HCT116 (cell line): ENCODE measurements around the gene FSHR. TPM values are rescaled to one million over a fixed set of nuclear protein-coding genes. Genes with fewer than 3 reads are reported as not detected.

ENCODE experiments used
- ATAC-seq: fragments of 200-7000 bp; cut with Tn5 transposase; 2 replicates; pipeline ENCODE4 v1.9.1; 2020; ENCODE audit warnings: mild to moderate bottlenecking, moderate library complexity
- BruUV-seq: library from RNA; stranded (reverse); fragments of 400-500 nt; replicated peaks from 2 replicates; lab custom pipeline; 2021; lab: Mats Ljungman, UMichigan
- CTCF ChIA-PET: fragments of 300-600 bp; sonication (Branson Sonifier 250); formaldehyde crosslinking; loops from one replicate; lab custom pipeline; 2021; ENCODE audit warnings: antibody characterized with exemption; lab: Charles Lee
- POLR2A ChIA-PET: fragments of 300-600, 350-600 bp; sonication (Branson Sonifier 250); formaldehyde crosslinking; loops from one replicate; lab custom pipeline; 2021; ENCODE audit warnings: antibody characterized with exemption; lab: Charles Lee
- RAD21 ChIA-PET, 2 experiments: fragments of 300-600 bp; sonication (Branson Sonifier 250); formaldehyde crosslinking; loops; one replicate each; lab custom pipeline; 2023; ENCODE audit warnings: low total read pairs in 2 of 2; ENCODE audit not compliant: uncharacterized antibody in 2 of 2, unreplicated experiment in 2 of 2, low non-redundant PET in 1 of 2; lab: Charles Lee
- DNase-seq: peaks from one replicate; pipeline ENCODE4 v3.0.0-alpha.2; 2010; ENCODE audit warnings: low read depth, low spot score
- H2AFZ ChIP-seq: fragments of 200-600 bp; shearing (Covaris generic), sonication (generic); 2 replicates; pipeline ENCODE4 v1.6.1; 2017; ENCODE audit warnings: low read depth, mixed run types, mixed read lengths, antibody characterized with exemption, low read length; ENCODE audit not compliant: poor library complexity, severe bottlenecking
- H3K27ac ChIP-seq: 2 replicates; pipeline ENCODE4 v1.5.1; 2012; ENCODE audit warnings: low read depth, low read length
- H3K27me3 ChIP-seq: fragments of 200-600 bp; sonication (generic); 2 replicates; pipeline ENCODE4 v1.6.1; 2016; ENCODE audit warnings: mixed run types, low read length, mixed read lengths; ENCODE audit not compliant: insufficient read depth
- H3K36me3 ChIP-seq, 2 experiments: fragments of 200-500 bp in 1 of 2; fragments of 200-600 bp in 1 of 2; sonication (Bioruptor generic) in 1 of 2; sonication (generic) in 1 of 2; 2 replicates each; pipeline versions ENCODE4 v1.5.1 to v1.6.1; 2014 to 2016; ENCODE audit warnings: low read length in 2 of 2, inconsistent platforms in 1 of 2, mixed read lengths in 1 of 2, mixed run types in 1 of 2; ENCODE audit not compliant: insufficient read depth in 2 of 2, control insufficient read depth in 1 of 2
- H3K4me1 ChIP-seq, 2 experiments: fragments of 200-600 bp in 1 of 2; sonication (generic) in 1 of 2; 2 replicates each; pipeline versions ENCODE4 v1.5.1 to v1.6.1; 2012 to 2017; ENCODE audit warnings: low read length in 2 of 2, inconsistent platforms in 1 of 2, mild to moderate bottlenecking in 1 of 2, mixed read lengths in 1 of 2, mixed run types in 1 of 2, moderate library complexity in 1 of 2; ENCODE audit not compliant: insufficient read depth in 2 of 2, control insufficient read depth in 1 of 2
- H3K4me2 ChIP-seq: fragments of 200-600 bp; sonication (generic); 2 replicates; pipeline ENCODE4 v1.6.1; 2017; ENCODE audit warnings: mixed run types, low read length, mixed read lengths
- H3K4me3 ChIP-seq, 2 experiments: fragments of 200-600 bp in 1 of 2; sonication (generic) in 1 of 2; replicated peaks in 1 of 2; 2 replicates each; pipeline ENCODE4 v1.5.1; 2011 to 2016; ENCODE audit warnings: low read length in 2 of 2, control low read depth in 1 of 2, low read depth in 1 of 2, mild to moderate bottlenecking in 1 of 2, mixed read lengths in 1 of 2, mixed run types in 1 of 2
- H3K79me2 ChIP-seq: fragments of 200-600 bp; sonication (generic); 2 replicates; pipeline ENCODE4 v1.6.1; 2017; ENCODE audit warnings: mild to moderate bottlenecking, mixed run types, low read length, moderate library complexity, mixed read lengths; ENCODE audit not compliant: insufficient read depth
- H3K9ac ChIP-seq: fragments of 200-600 bp; sonication (generic); 2 replicates; pipeline ENCODE4 v1.6.1; 2016; ENCODE audit warnings: low read length, mixed read lengths
- H3K9me2 ChIP-seq: fragments of 200-600 bp; sonication (generic), shearing (Covaris generic); 2 replicates; pipeline ENCODE4 v1.6.1; 2017; ENCODE audit warnings: mixed run types, mild to moderate bottlenecking, moderate library complexity; ENCODE audit not compliant: insufficient read depth
- H3K9me3 ChIP-seq, 2 experiments: fragments of 200-500 bp in 1 of 2; fragments of 200-600 bp in 1 of 2; sonication (Bioruptor generic) in 1 of 2; sonication (generic) in 1 of 2; 2 replicates each; pipeline ENCODE4 v1.6.1; 2014 to 2017; ENCODE audit warnings: low read length in 2 of 2, mixed read lengths in 2 of 2, inconsistent platforms in 1 of 2, low read depth in 1 of 2, mild to moderate bottlenecking in 1 of 2, mixed run types in 1 of 2, moderate library complexity in 1 of 2; ENCODE audit not compliant: control insufficient read depth in 1 of 2, insufficient read depth in 1 of 2
- H4K20me1 ChIP-seq: fragments of 200-600 bp; sonication (generic), shearing (Covaris generic); 2 replicates; pipeline ENCODE4 v1.6.1; 2017; ENCODE audit warnings: mixed run types, mild to moderate bottlenecking, moderate library complexity; ENCODE audit not compliant: insufficient read depth
- CEBPB ChIP-seq: IDR thresholded peaks from 2 replicates; pipeline ENCODE4 v1.6.1; 2012; ENCODE audit warnings: low read depth
- CTCF ChIP-seq, 3 experiments: fragments of 200-600 bp in 1 of 3; sonication (generic) in 1 of 3; IDR thresholded peaks in 2 of 3; conservative IDR thresholded peaks in 1 of 3; 2 replicates each; pipeline ENCODE4 v1.5.1; 2012 to 2017; ENCODE audit warnings: low read depth in 2 of 3, low read length in 2 of 3, antibody characterized with exemption in 1 of 3, borderline replicate concordance in 1 of 3, control low read depth in 1 of 3, mild to moderate bottlenecking in 1 of 3, mixed read lengths in 1 of 3, mixed run types in 1 of 3, moderate library complexity in 1 of 3; ENCODE audit not compliant: insufficient read depth in 1 of 3
- EGR1 ChIP-seq: IDR thresholded peaks from 2 replicates; pipeline ENCODE4 v1.6.1; 2012; ENCODE audit warnings: low read depth
- ELF1 ChIP-seq: IDR thresholded peaks from 2 replicates; pipeline ENCODE4 v1.6.1; 2012; ENCODE audit warnings: low read depth, borderline replicate concordance
- EZH2phosphoT487 ChIP-seq: fragments of 200-600 bp; IDR thresholded peaks from 2 replicates; pipeline ENCODE4 v1.6.1; 2018; ENCODE audit warnings: antibody characterized with exemption, borderline replicate concordance
- FOSL1 ChIP-seq: IDR thresholded peaks from 2 replicates; pipeline ENCODE4 v1.6.1; 2012; ENCODE audit warnings: low read depth
- JUND ChIP-seq: IDR thresholded peaks from 2 replicates; pipeline ENCODE4 v1.6.1; 2012
- POLR2AphosphoS5 ChIP-seq: IDR thresholded peaks from 2 replicates; pipeline ENCODE4 v1.6.1; 2011; ENCODE audit warnings: mild to moderate bottlenecking, low read depth, low read length, moderate library complexity
- RAD21 ChIP-seq: IDR thresholded peaks from 2 replicates; pipeline ENCODE4 v1.6.1; 2012; ENCODE audit warnings: low read depth, mild to moderate bottlenecking
- SIN3A ChIP-seq: IDR thresholded peaks from 2 replicates; pipeline ENCODE4 v1.6.1; 2012; ENCODE audit warnings: low read depth
- SP1 ChIP-seq: IDR thresholded peaks from 2 replicates; pipeline ENCODE4 v1.6.1; 2012; ENCODE audit warnings: low read depth
- TCF7L2 ChIP-seq: IDR thresholded peaks from 2 replicates; pipeline ENCODE4 v1.7.0; 2011; ENCODE audit warnings: borderline replicate concordance, inconsistent platforms; ENCODE audit not compliant: insufficient read depth, insufficient read length; ENCODE audit errors: extremely low read depth
- YY1 ChIP-seq: IDR thresholded peaks from 2 replicates; pipeline ENCODE4 v1.6.1; 2011; ENCODE audit warnings: low read length, low read depth, moderate library complexity, mild to moderate bottlenecking; ENCODE audit not compliant: insufficient replicate concordance; ENCODE audit errors: extremely low read depth
- ZBTB33 ChIP-seq: IDR thresholded peaks from 2 replicates; pipeline ENCODE4 v1.6.1; 2011; ENCODE audit warnings: mild to moderate bottlenecking, low read length, moderate library complexity; ENCODE audit not compliant: insufficient replicate concordance; ENCODE audit errors: extremely low read depth
- ZFX ChIP-seq: fragments of 450-650 bp; IDR thresholded peaks from 2 replicates; pipeline ENCODE4 v1.6.1; 2017
- ZNF274 ChIP-seq: fragments of 200-500 bp; sonication (Bioruptor generic); IDR thresholded peaks from 2 replicates; pipeline ENCODE4 v1.6.1; 2014; ENCODE audit warnings: mild to moderate bottlenecking, low read depth, low read length, inconsistent platforms
- intact Hi-C: fragments of 100-400 bp; cut with micrococcal nuclease; formaldehyde crosslinking; loops from 2 replicates; pipeline ENCODE4 v1.10.0; 2022
- total RNA-seq: library from RNA; stranded (reverse); gene quantifications from one replicate; pipeline ENCODE4 v1.2.1, GENCODE V29; 2021; ENCODE audit not compliant: unreplicated experiment

FSHR gene
- total RNA-seq, 1 experiment from 2014 or later = not detected

GRCh38 chr2:49049161-49049560 lies 105.2 kb downstream of the FSHR start:
- Histone ChIP-seq H3K79me2 (no peaks in the 10 kb centered on the region), H3K9ac (no peak overlapping the region)
- no peak for TF ChIP-seq JUND
- TF ChIP-seq ELF1 = no peak
- no peak for TF ChIP-seq CTCF (IDR thresholded peaks at IDR 0.05 in 2 of 3, conservative IDR thresholded peaks at IDR 0.05 in 1 of 3; ENCODE audit: borderline replicate concordance in 1 of 3, insufficient read depth in 1 of 3, low read depth in 2 of 3, low read length in 2 of 3)
- no peak for TF ChIP-seq ZFX
- no peak for TF ChIP-seq SP1
- TF ChIP-seq SIN3A = no peak
- no peak for TF ChIP-seq EZH2phosphoT487
- TF ChIP-seq CEBPB = no peak
- TF ChIP-seq EGR1 = no peak
- no peak for TF ChIP-seq RAD21
- TF ChIP-seq YY1 = no peak
- TF ChIP-seq TCF7L2 = no peak
- TF ChIP-seq POLR2AphosphoS5 = no peak
- TF ChIP-seq ZBTB33 = no peak
- no peak for TF ChIP-seq ZNF274
- TF ChIP-seq FOSL1 = no peak
- TF ChIP-seq, all 23 proteins: peak for 0
- DNase-seq = no peak
- H3K27ac ChIP-seq = no peak overlapping the region
- no peak for ATAC-seq
- CTCF ChIA-PET = no interaction called here
- H3K4me3 ChIP-seq = no peak overlapping the region
- H3K4me2 ChIP-seq = no peak overlapping the region
- no TSS peak for BruUV-seq
- POLR2A ChIA-PET = no interaction called here
- RAD21 ChIA-PET = no interaction called here
- H4K20me1 ChIP-seq = no peaks in the 10 kb centered on the region
- no peaks in the 10 kb centered on the region for H3K9me2 ChIP-seq
- no peaks in the 10 kb centered on the region for H3K4me1 ChIP-seq
- no peaks in the 10 kb centered on the region for H3K9me3 ChIP-seq
- no peaks in the 10 kb centered on the region for H3K27me3 ChIP-seq
- no peak overlapping the region for H2AFZ ChIP-seq
- intact Hi-C loops = no loop called here
- H3K36me3 ChIP-seq = no peaks in the 10 kb centered on the region
